GM21381 (cell line): ENCODE results near the gene CADM2.

Source experiments
- ATAC-seq: cut with Tn5 transposase; IDR thresholded peaks from one replicate; pipeline ENCODE4 v1.9.1; 2021; ENCODE audit warnings: mild to moderate bottlenecking, moderate library complexity; ENCODE audit not compliant: unreplicated experiment

CADM2 gene

GRCh38 chr3:85304360-85304964, 345.7 kb downstream of the CADM2 start:
- ATAC-seq, result no peak

GRCh38 chr3:85312331-85312730, 353.5 kb downstream of the CADM2 start:
- ATAC-seq, result no peak

GRCh38 chr3:85313380-85313779, 354.6 kb downstream of the CADM2 start:
- ATAC-seq, result no peak

GRCh38 chr3:85316252-85316651, 357.5 kb downstream of the CADM2 start:
- no peak for ATAC-seq

GRCh38 chr3:85321892-85322291, 363.1 kb downstream of the CADM2 start:
- ATAC-seq, result no peak

- ATAC-seq, result no peak
Measured at GRCh38 chr3:85330071-85330470, 371.3 kb downstream of the CADM2 start.

GRCh38 chr3:85337895-85338294, 379.1 kb downstream of the CADM2 start:
- no peak for ATAC-seq

GRCh38 chr3:85342915-85343314, 384.1 kb downstream of the CADM2 start:
- ATAC-seq, result no peak

- no peak for ATAC-seq
Measured at GRCh38 chr3:85355572-85355971, 396.8 kb downstream of the CADM2 start.

GRCh38 chr3:85360742-85361387, 402.1 kb downstream of the CADM2 start:
- peak; percentile 58 for ATAC-seq

- no peak for ATAC-seq
Measured at GRCh38 chr3:85364296-85364909, 405.6 kb downstream of the CADM2 start.

GRCh38 chr3:85370341-85370740, 411.6 kb downstream of the CADM2 start:
- no peak for ATAC-seq

- ATAC-seq, result no peak
Measured at GRCh38 chr3:85376131-85376530, 417.3 kb downstream of the CADM2 start.

GRCh38 chr3:85377115-85377514, 418.3 kb downstream of the CADM2 start:
- ATAC-seq, result no peak

- ATAC-seq, result no peak
Measured at GRCh38 chr3:85384372-85384771, 425.6 kb downstream of the CADM2 start.

- no peak for ATAC-seq
Measured at GRCh38 chr3:85387913-85388505, 429.2 kb downstream of the CADM2 start.

GRCh38 chr3:85394424-85394823, 435.6 kb downstream of the CADM2 start:
- ATAC-seq, result no peak

- no peak for ATAC-seq
Measured at GRCh38 chr3:85397434-85397833, 438.6 kb downstream of the CADM2 start.

- no peak for ATAC-seq
Measured at GRCh38 chr3:85426121-85426520, 467.3 kb downstream of the CADM2 start.

- no peak for ATAC-seq
Measured at GRCh38 chr3:85427467-85427866, 468.7 kb downstream of the CADM2 start.

GRCh38 chr3:85432081-85432480, 473.3 kb downstream of the CADM2 start:
- ATAC-seq, result no peak

- ATAC-seq, result no peak
Measured at GRCh38 chr3:85433319-85433718, 474.5 kb downstream of the CADM2 start.
